ENCODE results near the gene NTM. TPM values are rescaled to one million over a fixed set of nuclear protein-coding genes. Genes with fewer than 3 reads are reported as not detected.

Gene NTM
- total RNA-seq, 1 experiment from 2014 or later = 9.9 TPM

DNA sequence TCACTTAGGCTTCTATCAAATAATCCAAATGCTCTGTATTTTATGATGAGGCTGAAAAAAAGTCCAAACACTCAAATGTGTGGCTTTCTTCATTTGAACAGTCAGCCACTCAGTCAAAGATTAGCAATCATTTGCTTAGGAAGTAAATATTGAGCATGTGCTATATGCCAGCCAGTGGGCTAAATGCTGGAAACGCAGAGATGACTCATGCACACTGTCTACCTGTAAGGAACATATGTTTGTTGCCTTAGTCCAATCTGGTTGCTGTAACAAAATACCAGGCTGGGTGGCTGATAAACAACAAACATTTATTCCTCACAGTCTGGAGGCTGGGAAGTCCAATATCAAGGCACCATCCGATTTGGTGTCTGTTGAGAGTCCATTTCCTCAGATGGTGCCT lies 617.3 kb downstream of the NTM start:
- no CpG with 5 or more reads among the region's 2 CpGs for WGBS (ENCODE audit: extremely low coverage, insufficient read length, low lambda C conversion rate)
- no peak overlapping the region for H3K4me2 ChIP-seq (ENCODE audit: insufficient read depth, insufficient read length, low read length)
- no peak overlapping the region for H3K27ac ChIP-seq (ENCODE audit: insufficient read length, low read depth, low read length)

More for the DNA sequence above, 617.3 kb downstream of the NTM start:
- Mint-ChIP-seq H3K9me3 (no peaks in the 10 kb centered on the region), H3K4me3 (no peak overlapping the region), H3K27me3 (ENCODE audit: low read depth) (no peaks in the 10 kb centered on the region), H3K4me1 (peaks cover 22 to 24% of the 10 kb centered on the region in 2 experiments), H3K27ac (no peak overlapping the region), H3K36me3 (ENCODE audit: insufficient read depth in 1 of 3, low read depth in 3 of 3) (peaks cover 0 to 7% (median 2%) of the 10 kb centered on the region in 3 experiments; a peak in 4 of 7 replicates)
- Histone ChIP-seq H2AFZ (ENCODE audit: low read length) (no peak overlapping the region), H3K4ac (ENCODE audit: low read depth, low read length) (no peak overlapping the region), H2BK20ac (ENCODE audit: low read depth, low read length, poor library complexity, severe bottlenecking) (no peak overlapping the region), H4K20me1 (ENCODE audit: control insufficient read depth, insufficient read depth, insufficient read length) (no peaks in the 10 kb centered on the region), H3K9me3 (ENCODE audit: control insufficient read depth, low read depth, low read length) (no peaks in the 10 kb centered on the region), H3K56ac (ENCODE audit: insufficient read length, low read depth, low read length) (no peak overlapping the region), H3K23me2 (ENCODE audit: insufficient read length, low read depth, low read length, poor library complexity, severe bottlenecking) (no peaks in the 10 kb centered on the region), H2BK12ac (ENCODE audit: insufficient read length, low read depth, low read length) (no peak overlapping the region), H3K18ac (ENCODE audit: insufficient read length, low read depth, low read length) (no peak overlapping the region), H4K91ac (ENCODE audit: insufficient read length, low read depth, low read length) (no peak overlapping the region), H3K23ac (ENCODE audit: insufficient read length, low read depth, low read length) (no peak overlapping the region), H3K9ac (ENCODE audit: extremely low read depth, insufficient read length, low read length) (no peak overlapping the region), H3K14ac (ENCODE audit: insufficient read depth, low read length) (no peak overlapping the region), H3K79me1 (ENCODE audit: insufficient read depth, low read depth, low read length, poor library complexity, severe bottlenecking) (no peaks in the 10 kb centered on the region), H2BK15ac (ENCODE audit: low read depth, low read length) (no peak overlapping the region), H4K8ac (replicated peaks; ENCODE audit: insufficient read length, low read depth, low read length) (no peak overlapping the region), H2AK5ac (ENCODE audit: insufficient read length, low read length) (no peak overlapping the region), H3T11ph (ENCODE audit: low read length) (no peak overlapping the region), H3K27me3 (ENCODE audit: insufficient read depth, low read length) (no peaks in the 10 kb centered on the region), H3K79me2 (ENCODE audit: insufficient read depth, low read length) (no peaks in the 10 kb centered on the region), H4K5ac (ENCODE audit: insufficient read length, low read depth, low read length) (no peak overlapping the region), H3K4me1 (ENCODE audit: insufficient read depth, low read length) (peaks cover 10% of the 10 kb centered on the region; the same call in 1 of the 2 replicates), H2BK5ac (ENCODE audit: insufficient read length, low read length) (no peak overlapping the region), H2BK120ac (ENCODE audit: low read depth, low read length, poor library complexity, severe bottlenecking) (no peak overlapping the region)
- TF ChIP-seq, protein P1, sequence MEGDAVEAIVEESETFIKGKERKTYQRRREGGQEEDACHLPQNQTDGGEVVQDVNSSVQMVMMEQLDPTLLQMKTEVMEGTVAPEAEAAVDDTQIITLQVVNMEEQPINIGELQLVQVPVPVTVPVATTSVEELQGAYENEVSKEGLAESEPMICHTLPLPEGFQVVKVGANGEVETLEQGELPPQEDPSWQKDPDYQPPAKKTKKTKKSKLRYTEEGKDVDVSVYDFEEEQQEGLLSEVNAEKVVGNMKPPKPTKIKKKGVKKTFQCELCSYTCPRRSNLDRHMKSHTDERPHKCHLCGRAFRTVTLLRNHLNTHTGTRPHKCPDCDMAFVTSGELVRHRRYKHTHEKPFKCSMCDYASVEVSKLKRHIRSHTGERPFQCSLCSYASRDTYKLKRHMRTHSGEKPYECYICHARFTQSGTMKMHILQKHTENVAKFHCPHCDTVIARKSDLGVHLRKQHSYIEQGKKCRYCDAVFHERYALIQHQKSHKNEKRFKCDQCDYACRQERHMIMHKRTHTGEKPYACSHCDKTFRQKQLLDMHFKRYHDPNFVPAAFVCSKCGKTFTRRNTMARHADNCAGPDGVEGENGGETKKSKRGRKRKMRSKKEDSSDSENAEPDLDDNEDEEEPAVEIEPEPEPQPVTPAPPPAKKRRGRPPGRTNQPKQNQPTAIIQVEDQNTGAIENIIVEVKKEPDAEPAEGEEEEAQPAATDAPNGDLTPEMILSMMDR (conservative IDR thresholded peaks at IDR 0.05) = no peak
- DNase-seq = no peak
